ENCODE results near the gene FAM181A. TPM values are rescaled to one million over a fixed set of nuclear protein-coding genes. Genes with fewer than 3 reads are reported as not detected.

Gene FAM181A
- total RNA-seq, 1 experiment from 2014 or later, result not detected

GRCh38 chr14:93974299-93974698 is 47.2 kb downstream of the FAM181A start:
- BruUV-seq (replicated peaks), result no TSS peak
- Histone ChIP-seq H3K27me3 (ENCODE audit: control insufficient read depth, insufficient read depth, low read length) (no peaks in the 10 kb centered on the region), H3K36me3 (ENCODE audit: control insufficient read depth, insufficient read depth, low read length) (no peaks in the 10 kb centered on the region), H3K4me3 (ENCODE audit: low read depth in 2 of 2, low read length in 2 of 2) (no peak overlapping the region), H3K27ac (ENCODE audit: low read length) (no peak overlapping the region), H3K4me1 (ENCODE audit: control insufficient read depth, insufficient read depth, low read length) (peaks cover 2% of the 10 kb centered on the region; the same call in 1 of the 2 replicates), H3K9me3 (ENCODE audit: control insufficient read depth, insufficient read depth, low read depth, low read length) (no peaks in the 10 kb centered on the region)
- ChIA-PET POLR2A (no interaction called here), CTCF (interaction anchor here (0.8 kb wide), 1 partner anchor 35 kb away, joined by 9 read pairs; no protein-coding TSS in a partner anchor)
- ATAC-seq, result no peak
- in situ Hi-C loops (cut with HindIII; ENCODE audit: low pct_unique_long_range_greater_than_20kb, low sequenced_read_pairs), result no loop called here
- TF ChIP-seq POLR2AphosphoS5 (IDR thresholded peaks at IDR 0.05; ENCODE audit: low read depth, low read length) (no peak), SIN3A (IDR thresholded peaks at IDR 0.05; ENCODE audit: borderline replicate concordance, insufficient read depth, low read depth, low read length) (no peak)
- no peak for DNase-seq (ENCODE audit: low read depth, low spot score)
- intact Hi-C loops (cut with micrococcal nuclease; ENCODE audit: unreplicated experiment), result no loop called here

- intact Hi-C loops (cut with micrococcal nuclease; ENCODE audit: unreplicated experiment), result no loop called here
- H3K27ac ChIP-seq (ENCODE audit: low read length), result no peak overlapping the region
- ATAC-seq, result no peak
- in situ Hi-C loops (cut with HindIII; ENCODE audit: low pct_unique_long_range_greater_than_20kb, low sequenced_read_pairs), result no loop called here
- TF ChIP-seq CTCF (IDR thresholded peaks at IDR 0.05), result no peak
- TF ChIP-seq SIN3A (IDR thresholded peaks at IDR 0.05; ENCODE audit: borderline replicate concordance, insufficient read depth, low read depth, low read length), result no peak
- TF ChIP-seq POLR2AphosphoS5 (IDR thresholded peaks at IDR 0.05; ENCODE audit: low read depth, low read length), result no peak
- no peak for TF ChIP-seq TCF7L2 (IDR thresholded peaks at IDR 0.05; ENCODE audit: low read depth, low read length)
- TF ChIP-seq REST (IDR thresholded peaks at IDR 0.05; ENCODE audit: insufficient read depth in 1 of 2, low read depth in 2 of 2, low read length in 1 of 2), result no peak
- POLR2A ChIA-PET, result no interaction called here
- H3K4me1 ChIP-seq (ENCODE audit: control insufficient read depth, insufficient read depth, low read length), result peaks cover 2% of the 10 kb centered on the region; the same call in 1 of the 2 replicates
- H3K27me3 ChIP-seq (ENCODE audit: control insufficient read depth, insufficient read depth, low read length), result no peaks in the 10 kb centered on the region
- no peak for DNase-seq (ENCODE audit: low read depth, low spot score)
- no peaks in the 10 kb centered on the region for H3K36me3 ChIP-seq (ENCODE audit: control insufficient read depth, insufficient read depth, low read length)
- CTCF ChIA-PET, result interaction anchor here (0.8 kb wide), 1 partner anchor 35 kb away, joined by 9 read pairs; no protein-coding TSS in a partner anchor
- no peak overlapping the region for H3K4me3 ChIP-seq (ENCODE audit: low read depth in 2 of 2, low read length in 2 of 2)
- BruUV-seq (replicated peaks), result no TSS peak
- no peaks in the 10 kb centered on the region for H3K9me3 ChIP-seq (ENCODE audit: control insufficient read depth, insufficient read depth, low read depth, low read length)
Measured at GRCh38 chr14:93974833-93975232, 47.7 kb downstream of the FAM181A start.

- DNase-seq (ENCODE audit: low read depth, low spot score) (no peak), ATAC-seq (no peak)
- no peak for TF ChIP-seq REST (IDR thresholded peaks at IDR 0.05; ENCODE audit: insufficient read depth in 1 of 2, low read depth in 2 of 2, low read length in 1 of 2)
- no peak for TF ChIP-seq POLR2AphosphoS5 (IDR thresholded peaks at IDR 0.05; ENCODE audit: low read depth, low read length)
- no peak for TF ChIP-seq TCF7L2 (IDR thresholded peaks at IDR 0.05; ENCODE audit: low read depth, low read length)
- TF ChIP-seq SIN3A (IDR thresholded peaks at IDR 0.05; ENCODE audit: borderline replicate concordance, insufficient read depth, low read depth, low read length), result no peak
- TF ChIP-seq CTCF (IDR thresholded peaks at IDR 0.05), result no peak
- H3K4me3 ChIP-seq (ENCODE audit: low read depth in 2 of 2, low read length in 2 of 2), result no peak overlapping the region
- POLR2A ChIA-PET, result no interaction called here
- no peaks in the 10 kb centered on the region for H3K9me3 ChIP-seq (ENCODE audit: control insufficient read depth, insufficient read depth, low read depth, low read length)
- BruUV-seq (replicated peaks), result no TSS peak
- no peaks in the 10 kb centered on the region for H3K27me3 ChIP-seq (ENCODE audit: control insufficient read depth, insufficient read depth, low read length)
- intact Hi-C loops (cut with micrococcal nuclease; ENCODE audit: unreplicated experiment) (no loop called here), in situ Hi-C loops (cut with HindIII; ENCODE audit: low pct_unique_long_range_greater_than_20kb, low sequenced_read_pairs) (no loop called here)
- CTCF ChIA-PET, result no interaction called here
- no peaks in the 10 kb centered on the region for H3K36me3 ChIP-seq (ENCODE audit: control insufficient read depth, insufficient read depth, low read length)
- H3K4me1 ChIP-seq (ENCODE audit: control insufficient read depth, insufficient read depth, low read length), result peaks cover 1% of the 10 kb centered on the region; the same call in 1 of the 2 replicates
- no peak overlapping the region for H3K27ac ChIP-seq (ENCODE audit: low read length)
Measured at GRCh38 chr14:93975791-93976476, 48.8 kb downstream of the FAM181A start.

Measured in Panc1 (cell line).